Activated naive CD8-positive, alpha-beta T cell (primary cell): ENCODE results near the gene ANKRD53.

ENCODE experiments used
- H3K27ac Mint-ChIP-seq: one replicate; pipeline ENCODE4 v1.8.0; 2021; ENCODE audit warnings: mixed read lengths
- H3K27me3 Mint-ChIP-seq: one replicate; pipeline ENCODE4 v1.8.0; 2021; ENCODE audit warnings: mixed read lengths
- H3K36me3 Mint-ChIP-seq: one replicate; pipeline ENCODE4 v1.8.0; 2021; ENCODE audit warnings: mixed read lengths
- H3K4me1 Mint-ChIP-seq: one replicate; pipeline ENCODE4 v1.8.0; 2021; ENCODE audit warnings: low read depth, mixed read lengths
- H3K4me3 Mint-ChIP-seq: one replicate; pipeline ENCODE4 v1.8.0; 2021; ENCODE audit warnings: mild to moderate bottlenecking, mixed read lengths
- H3K9me3 Mint-ChIP-seq: one replicate; pipeline ENCODE4 v1.8.0; 2021; ENCODE audit warnings: low read depth, mixed read lengths

Gene ANKRD53

GRCh38 chr2:70939839-70940580, 38.4 kb upstream of the ANKRD53 start:
- H3K4me3 Mint-ChIP-seq, result no peak overlapping the region
- peaks cover 12% of the 10 kb centered on the region for H3K27me3 Mint-ChIP-seq

GRCh38 chr2:70941186-70941585, 37.2 kb upstream of the ANKRD53 start:
- H3K9me3 Mint-ChIP-seq, result no peaks in the 10 kb centered on the region
- no peaks in the 10 kb centered on the region for H3K36me3 Mint-ChIP-seq
- no peak overlapping the region for H3K27ac Mint-ChIP-seq
- H3K4me3 Mint-ChIP-seq, result no peak overlapping the region
- no peaks in the 10 kb centered on the region for H3K4me1 Mint-ChIP-seq
- H3K27me3 Mint-ChIP-seq, result peaks cover 8% of the 10 kb centered on the region

More at GRCh38 chr2:70939839-70940580, 38.4 kb upstream of the ANKRD53 start:
- no peaks in the 10 kb centered on the region for H3K9me3 Mint-ChIP-seq
- H3K4me1 Mint-ChIP-seq, result no peaks in the 10 kb centered on the region
- no peak overlapping the region for H3K27ac Mint-ChIP-seq
- no peaks in the 10 kb centered on the region for H3K36me3 Mint-ChIP-seq

GRCh38 chr2:70941701-70942100, 36.7 kb upstream of the ANKRD53 start:
- Mint-ChIP-seq H3K9me3 (no peaks in the 10 kb centered on the region), H3K4me3 (no peak overlapping the region), H3K36me3 (no peaks in the 10 kb centered on the region), H3K27ac (no peak overlapping the region), H3K4me1 (no peaks in the 10 kb centered on the region), H3K27me3 (peaks cover 10% of the 10 kb centered on the region)

- Mint-ChIP-seq H3K9me3 (no peaks in the 10 kb centered on the region), H3K4me1 (peaks cover 5% of the 10 kb centered on the region), H3K4me3 (no peak overlapping the region), H3K36me3 (no peaks in the 10 kb centered on the region), H3K27me3 (peaks cover 12% of the 10 kb centered on the region), H3K27ac (no peak overlapping the region)
Measured at GRCh38 chr2:70942396-70943204, 35.8 kb upstream of the ANKRD53 start.

GRCh38 chr2:70943205-70943871, 35.1 kb upstream of the ANKRD53 start:
- H3K27me3 Mint-ChIP-seq, result peaks cover 13% of the 10 kb centered on the region
- peaks cover 12% of the 10 kb centered on the region for H3K4me1 Mint-ChIP-seq
- H3K27ac Mint-ChIP-seq, result no peak overlapping the region
- no peak overlapping the region for H3K4me3 Mint-ChIP-seq
- no peaks in the 10 kb centered on the region for H3K9me3 Mint-ChIP-seq
- no peaks in the 10 kb centered on the region for H3K36me3 Mint-ChIP-seq

- peaks cover 11% of the 10 kb centered on the region for H3K27me3 Mint-ChIP-seq
- H3K27ac Mint-ChIP-seq, result no peak overlapping the region
- no peak overlapping the region for H3K4me3 Mint-ChIP-seq
- H3K9me3 Mint-ChIP-seq, result no peaks in the 10 kb centered on the region
- H3K4me1 Mint-ChIP-seq, result peaks cover 14% of the 10 kb centered on the region
- no peaks in the 10 kb centered on the region for H3K36me3 Mint-ChIP-seq
Measured at GRCh38 chr2:70944111-70944690, 34.2 kb upstream of the ANKRD53 start.

GRCh38 chr2:70946832-70947442, 31.5 kb upstream of the ANKRD53 start:
- Mint-ChIP-seq H3K27me3 (peaks cover 5% of the 10 kb centered on the region), H3K36me3 (no peaks in the 10 kb centered on the region)

GRCh38 chr2:70947556-70948184, 30.8 kb upstream of the ANKRD53 start:
- Mint-ChIP-seq H3K27me3 (peaks cover 5% of the 10 kb centered on the region), H3K27ac (no peak overlapping the region)

More at GRCh38 chr2:70946832-70947442, 31.5 kb upstream of the ANKRD53 start:
- peaks cover 14% of the 10 kb centered on the region for H3K4me1 Mint-ChIP-seq
- H3K27ac Mint-ChIP-seq, result no peak overlapping the region
- no peak overlapping the region for H3K4me3 Mint-ChIP-seq
- H3K9me3 Mint-ChIP-seq, result no peaks in the 10 kb centered on the region

GRCh38 chr2:70948337-70949003, 30.0 kb upstream of the ANKRD53 start:
- peak overlapping the region; percentile 87 for H3K4me3 Mint-ChIP-seq
- no peak overlapping the region for H3K27ac Mint-ChIP-seq
- peaks cover 14% of the 10 kb centered on the region for H3K4me1 Mint-ChIP-seq
- no peaks in the 10 kb centered on the region for H3K9me3 Mint-ChIP-seq
- H3K27me3 Mint-ChIP-seq, result peaks cover 5% of the 10 kb centered on the region
- H3K36me3 Mint-ChIP-seq, result no peaks in the 10 kb centered on the region

More at GRCh38 chr2:70947556-70948184, 30.8 kb upstream of the ANKRD53 start:
- H3K9me3 Mint-ChIP-seq, result no peaks in the 10 kb centered on the region
- H3K36me3 Mint-ChIP-seq, result no peaks in the 10 kb centered on the region
- peak overlapping the region; percentile 87 for H3K4me3 Mint-ChIP-seq
- H3K4me1 Mint-ChIP-seq, result peaks cover 14% of the 10 kb centered on the region

GRCh38 chr2:70949086-70949485, 29.3 kb upstream of the ANKRD53 start:
- H3K27ac Mint-ChIP-seq, result no peak overlapping the region

GRCh38 chr2:70954886-70955285, 23.5 kb upstream of the ANKRD53 start:
- Mint-ChIP-seq H3K36me3 (no peaks in the 10 kb centered on the region), H3K9me3 (no peaks in the 10 kb centered on the region), H3K4me1 (peaks cover 7% of the 10 kb centered on the region), H3K27ac (no peak overlapping the region), H3K4me3 (no peak overlapping the region), H3K27me3 (peaks cover 11% of the 10 kb centered on the region)

More at GRCh38 chr2:70949086-70949485, 29.3 kb upstream of the ANKRD53 start:
- Mint-ChIP-seq H3K36me3 (no peaks in the 10 kb centered on the region), H3K9me3 (no peaks in the 10 kb centered on the region), H3K4me1 (peaks cover 14% of the 10 kb centered on the region), H3K4me3 (no peak overlapping the region), H3K27me3 (peaks cover 5% of the 10 kb centered on the region)

GRCh38 chr2:70956141-70956540, 22.3 kb upstream of the ANKRD53 start:
- H3K27ac Mint-ChIP-seq, result no peak overlapping the region
- no peaks in the 10 kb centered on the region for H3K36me3 Mint-ChIP-seq
- no peak overlapping the region for H3K4me3 Mint-ChIP-seq
- no peaks in the 10 kb centered on the region for H3K9me3 Mint-ChIP-seq
- H3K27me3 Mint-ChIP-seq, result peaks cover 16% of the 10 kb centered on the region
- H3K4me1 Mint-ChIP-seq, result peaks cover 7% of the 10 kb centered on the region

GRCh38 chr2:70957798-70958197, 20.6 kb upstream of the ANKRD53 start:
- Mint-ChIP-seq H3K27me3 (peaks cover 20% of the 10 kb centered on the region), H3K36me3 (no peaks in the 10 kb centered on the region), H3K27ac (no peak overlapping the region), H3K4me1 (peaks cover 7% of the 10 kb centered on the region), H3K9me3 (no peaks in the 10 kb centered on the region), H3K4me3 (no peak overlapping the region)
